IMR-90 (cell line): ENCODE results near the gene SLAMF1. TPM values are rescaled to one million over a fixed set of nuclear protein-coding genes. Genes with fewer than 3 reads are reported as not detected.

Source experiments
- ATAC-seq: fragments of 200-7000 bp; cut with Tn5 transposase; 2 replicates; pipeline ENCODE4 v1.9.1; 2020; ENCODE audit warnings: low read depth, mild to moderate bottlenecking, moderate library complexity
- BruUV-seq: library from RNA; stranded (reverse); fragments of 400-500 nt; replicated peaks from 2 replicates; lab custom pipeline; 2021; lab: Mats Ljungman, UMichigan
- CTCF ChIA-PET: fragments of 300-600 bp; formaldehyde crosslinking; extraction: SDS; loops from one replicate; lab custom pipeline; 2021; ENCODE audit warnings: antibody characterized with exemption; lab: Yijun Ruan, JAX
- POLR2A ChIA-PET: fragments of 300-600 bp; sonication (Branson Sonifier 250); formaldehyde crosslinking; loops from one replicate; lab custom pipeline; 2022; ENCODE audit warnings: antibody characterized with exemption; ENCODE audit not compliant: unreplicated experiment; lab: Charles Lee
- DNase-seq: peaks from one replicate; pipeline ENCODE4 v3.0.0; 2013
- H2AFZ ChIP-seq: replicated peaks from 2 replicates; pipeline ENCODE3; 2013; ENCODE audit warnings: low read length, mild to moderate bottlenecking; ENCODE audit not compliant: poor library complexity
- H2AK5ac ChIP-seq: 2 replicates; pipeline ENCODE4 v1.6.1; 2013; ENCODE audit warnings: low read depth, low read length, inconsistent platforms
- H2AK9ac ChIP-seq: replicated peaks from 2 replicates; pipeline ENCODE3; 2013; ENCODE audit warnings: mild to moderate bottlenecking, low read depth, low read length, moderate library complexity; ENCODE audit not compliant: poor library complexity
- H2BK120ac ChIP-seq: 2 replicates; pipeline ENCODE4 v1.6.1; 2013; ENCODE audit warnings: low read depth, low read length, inconsistent platforms
- H2BK15ac ChIP-seq: 3 replicates; pipeline ENCODE4 v1.6.1; 2013; ENCODE audit warnings: low read depth, low read length, inconsistent platforms
- H2BK20ac ChIP-seq: 2 replicates; pipeline ENCODE4 v1.6.1; 2013; ENCODE audit warnings: low read depth, mild to moderate bottlenecking, inconsistent platforms, low read length, moderate library complexity
- H2BK5ac ChIP-seq: 2 replicates; pipeline ENCODE4 v1.6.1; 2013; ENCODE audit warnings: mild to moderate bottlenecking, low read depth, low read length, inconsistent platforms; ENCODE audit not compliant: poor library complexity, severe bottlenecking
- H3K14ac ChIP-seq: replicated peaks from 2 replicates; pipeline ENCODE4 v1.6.1; 2013; ENCODE audit warnings: low read depth, low read length, inconsistent platforms
- H3K18ac ChIP-seq: 2 replicates; pipeline ENCODE4 v1.6.1; 2013; ENCODE audit warnings: low read depth, low read length, control low read depth
- H3K23ac ChIP-seq: 2 replicates; pipeline ENCODE4 v1.6.1; 2013; ENCODE audit warnings: low read depth, low read length, inconsistent platforms
- H3K27ac ChIP-seq: 2 replicates; pipeline ENCODE4 v1.5.1; 2013; ENCODE audit warnings: mild to moderate bottlenecking, control low read depth, low read length; ENCODE audit not compliant: insufficient read depth
- H3K27me3 ChIP-seq: 2 replicates; pipeline ENCODE4 v1.6.1; 2013; ENCODE audit warnings: low read length; ENCODE audit not compliant: control insufficient read depth, insufficient read depth
- H3K36me3 ChIP-seq: 2 replicates; pipeline ENCODE4 v1.6.1; 2013; ENCODE audit warnings: low read length, mixed read lengths; ENCODE audit not compliant: control insufficient read depth, insufficient read depth
- H3K4ac ChIP-seq: 2 replicates; pipeline ENCODE4 v1.6.1; 2013; ENCODE audit warnings: low read depth, low read length, inconsistent platforms
- H3K4me1 ChIP-seq: 2 replicates; pipeline ENCODE4 v1.6.1; 2013; ENCODE audit warnings: low read length, mixed read lengths; ENCODE audit not compliant: control insufficient read depth, insufficient read depth
- H3K4me2 ChIP-seq: 2 replicates; pipeline ENCODE4 v1.6.1; 2013; ENCODE audit warnings: low read depth, mild to moderate bottlenecking, control low read depth, low read length, moderate library complexity
- H3K4me3 ChIP-seq: 2 replicates; pipeline ENCODE4 v1.5.1; 2013; ENCODE audit warnings: low read depth, mild to moderate bottlenecking, control low read depth, low read length, moderate library complexity; ENCODE audit not compliant: insufficient read depth
- H3K56ac ChIP-seq: 2 replicates; pipeline ENCODE4 v1.6.1; 2013; ENCODE audit warnings: low read length, inconsistent platforms; ENCODE audit not compliant: insufficient read depth; ENCODE audit errors: extremely low read depth
- H3K79me1 ChIP-seq, 2 experiments: 2 replicates each; pipeline ENCODE4 v1.6.1; 2013; ENCODE audit warnings: low read length in 2 of 2, inconsistent platforms in 1 of 2, low read depth in 1 of 2
- H3K9ac ChIP-seq: 2 replicates; pipeline ENCODE4 v1.6.1; 2013; ENCODE audit warnings: low read depth, low read length, control low read depth
- H3K9me1 ChIP-seq: 2 replicates; pipeline ENCODE4 v1.6.1; 2013; ENCODE audit warnings: low read length, inconsistent platforms; ENCODE audit not compliant: insufficient read depth
- H3K9me3 ChIP-seq: 2 replicates; pipeline ENCODE4 v1.6.1; 2013; ENCODE audit warnings: low read length; ENCODE audit not compliant: control insufficient read depth, insufficient read depth
- H4K20me1 ChIP-seq: 2 replicates; pipeline ENCODE4 v1.6.1; 2013; ENCODE audit warnings: low read length, inconsistent platforms; ENCODE audit not compliant: insufficient read depth
- H4K5ac ChIP-seq: 2 replicates; pipeline ENCODE4 v1.6.1; 2013; ENCODE audit warnings: mild to moderate bottlenecking, low read depth, low read length, control low read depth
- H4K8ac ChIP-seq, 2 experiments: 2 replicates each; pipeline ENCODE4 v1.6.1; 2013; ENCODE audit warnings: low read depth in 2 of 2, low read length in 2 of 2, control low read depth in 1 of 2, inconsistent platforms in 1 of 2
- H4K91ac ChIP-seq: 2 replicates; pipeline ENCODE4 v1.6.1; 2013; ENCODE audit warnings: low read depth, low read length, inconsistent platforms; ENCODE audit not compliant: insufficient read depth
- BHLHE40 ChIP-seq: fragments of 150-350 bp; IDR thresholded peaks from 2 replicates; pipeline ENCODE4 v1.6.1; 2016; ENCODE audit warnings: mild to moderate bottlenecking, low read depth, low read length
- CEBPB ChIP-seq: IDR thresholded peaks from 2 replicates; pipeline ENCODE4 v1.6.1; 2012; ENCODE audit warnings: low read depth, low read length, improper control_type of control experiment
- CHD1 ChIP-seq: IDR thresholded peaks from 2 replicates; pipeline ENCODE4 v1.6.1; 2012; ENCODE audit warnings: low read depth, low read length, improper control_type of control experiment
- CTCF ChIP-seq: conservative IDR thresholded peaks from 2 replicates; pipeline ENCODE4 v1.5.1; 2012; ENCODE audit warnings: mild to moderate bottlenecking, low read depth, low read length, improper control_type of control experiment
- FOS ChIP-seq: fragments of 150-350 bp; IDR thresholded peaks from 2 replicates; pipeline ENCODE4 v1.6.1; 2016; ENCODE audit warnings: low read depth, low read length
- MAFK ChIP-seq: IDR thresholded peaks from 2 replicates; pipeline ENCODE4 v1.6.1; 2012; ENCODE audit warnings: low read depth, low read length, improper control_type of control experiment
- MAZ ChIP-seq: IDR thresholded peaks from 2 replicates; pipeline ENCODE4 v1.6.1; 2012; ENCODE audit warnings: low read depth, mild to moderate bottlenecking, low read length, improper control_type of control experiment, moderate library complexity, borderline replicate concordance
- MXI1 ChIP-seq: IDR thresholded peaks from 2 replicates; pipeline ENCODE4 v1.6.1; 2012; ENCODE audit warnings: low read depth, mild to moderate bottlenecking, low read length, moderate library complexity, borderline replicate concordance
- POLR2A ChIP-seq: IDR thresholded peaks from 2 replicates; pipeline ENCODE4 v1.6.1; 2012; ENCODE audit warnings: mild to moderate bottlenecking, low read depth, low read length
- RAD21 ChIP-seq: IDR thresholded peaks from 2 replicates; pipeline ENCODE4 v1.6.1; 2012; ENCODE audit warnings: low read length, improper control_type of control experiment
- RCOR1 ChIP-seq: IDR thresholded peaks from 2 replicates; pipeline ENCODE4 v1.6.1; 2012; ENCODE audit warnings: mild to moderate bottlenecking, low read length, improper control_type of control experiment; ENCODE audit not compliant: insufficient replicate concordance
- RFX5 ChIP-seq: IDR thresholded peaks from 2 replicates; pipeline ENCODE4 v1.8.0; 2012; ENCODE audit warnings: low read depth, mild to moderate bottlenecking, low read length, moderate library complexity
- SMC3 ChIP-seq: fragments of 150-350 bp; IDR thresholded peaks from 2 replicates; pipeline ENCODE4 v1.6.1; 2016; ENCODE audit warnings: low read depth, mild to moderate bottlenecking, antibody characterized with exemption, low read length, moderate library complexity
- WGBS, 2 experiments: methylation state at CpG; one replicate each; pipeline versions ENCODE4 v1.1.5 to v1.1.7; 2013; ENCODE audit warnings: missing lambda C conversion rate in 2 of 2; ENCODE audit not compliant: insufficient read length in 1 of 2; ENCODE audit errors: extremely low coverage in 2 of 2; 5-methylcytosine and 5-hydroxymethylcytosine counted together
- dilution Hi-C: fragments of 300-500 bp; cut with HindIII; formaldehyde crosslinking; loops from one replicate; pipeline ENCODE4 v1.14.3; 2018; ENCODE audit warnings: low sequenced_read_pairs; ENCODE audit not compliant: unreplicated experiment
- in situ Hi-C: fragments of 300-500 bp; cut with MboI; formaldehyde crosslinking; loops from 3 replicates; pipeline ENCODE4 v1.14.3; 2019; ENCODE audit warnings: low sequenced_read_pairs, inconsistent platforms, mixed read lengths
- intact Hi-C: fragments of 100-400 bp; cut with micrococcal nuclease; formaldehyde crosslinking; loops from 2 replicates; pipeline ENCODE4 v1.10.0; 2022
- polyA plus RNA-seq, 3 experiments: library from polyadenylated mRNA; depleted of rRNA; stranded (reverse); fragments of >200 nt; gene quantifications; 2 replicates each; pipeline ENCODE4 v1.2.3, GENCODE V29; 2012; ENCODE audit warnings: low replicate concordance in 1 of 3
- total RNA-seq: library from RNA; depleted of rRNA; stranded (reverse); fragments of >200 nt; gene quantifications from 2 replicates; pipeline ENCODE4 v1.2.3, GENCODE V29; 2012
- TF ChIP-seq, protein P1 (sequence below): fragments of 150-350 bp; IDR thresholded peaks from 2 replicates; pipeline ENCODE4 v1.6.1; 2016; ENCODE audit warnings: low read depth, mild to moderate bottlenecking, low read length, moderate library complexity, borderline replicate concordance
- TF ChIP-seq, protein P2 (sequence below): fragments of 150-350 bp; IDR thresholded peaks from 2 replicates; pipeline ENCODE4 v1.6.1; 2017; ENCODE audit warnings: mild to moderate bottlenecking, antibody characterized with exemption, low read length, low read depth

Gene SLAMF1
- total and polyA plus RNA-seq, 2 of the 4 experiments (the other 2 are of a cell fraction) = not detected

DNA sequence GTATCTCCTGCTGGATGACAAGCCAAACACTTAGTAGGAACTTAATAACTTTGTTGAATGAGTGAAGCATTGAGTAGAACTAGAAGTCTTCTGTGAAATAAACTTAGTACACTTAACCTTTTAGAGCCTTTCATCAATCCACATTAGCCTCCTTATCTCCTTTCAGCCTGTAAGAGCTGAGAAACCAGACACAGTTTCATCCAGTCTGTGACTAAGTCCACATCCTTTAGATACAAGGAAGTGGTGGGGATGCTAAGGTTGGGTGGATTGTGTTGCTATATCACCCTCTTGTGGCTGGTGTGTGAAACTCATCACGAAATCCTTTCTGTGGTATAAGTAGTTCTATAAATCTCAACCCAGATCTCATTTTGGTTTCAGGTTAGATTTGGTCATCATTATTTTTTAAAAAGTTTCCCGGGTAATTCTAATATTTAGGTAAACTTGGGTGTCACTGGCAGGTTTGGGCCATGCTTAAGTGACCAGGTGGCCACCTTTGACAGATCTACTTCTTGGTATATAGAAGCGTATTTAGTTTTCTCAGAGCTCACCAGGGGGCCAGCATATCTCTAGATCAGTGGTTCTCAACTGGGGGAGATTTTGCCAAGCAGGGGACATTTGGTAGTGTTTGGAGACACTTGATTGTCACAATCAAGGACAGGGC lies 39.7 kb downstream of the SLAMF1 start:
- no CpG with 5 or more reads among the region's 3 CpGs for WGBS, 2 experiments
- POLR2A ChIA-PET = no interaction called here
- in situ Hi-C loops = loop anchor here (5.0 to 25.0 kb wide), 2 partner anchors 180 to 420 kb away; partner anchors contain the start of gene CASQ1
- TF ChIP-seq MXI1 (no peak), BHLHE40 (no peak), MAZ (no peak), CEBPB (no peak), RFX5 (no peak), RCOR1 (no peak), POLR2A (no peak), CHD1 (no peak), MAFK (no peak), SMC3 (peak; percentile 56), RAD21 (peak; percentile 80), CTCF (peak; percentile 72), FOS (no peak)
- TF ChIP-seq, protein P1, sequence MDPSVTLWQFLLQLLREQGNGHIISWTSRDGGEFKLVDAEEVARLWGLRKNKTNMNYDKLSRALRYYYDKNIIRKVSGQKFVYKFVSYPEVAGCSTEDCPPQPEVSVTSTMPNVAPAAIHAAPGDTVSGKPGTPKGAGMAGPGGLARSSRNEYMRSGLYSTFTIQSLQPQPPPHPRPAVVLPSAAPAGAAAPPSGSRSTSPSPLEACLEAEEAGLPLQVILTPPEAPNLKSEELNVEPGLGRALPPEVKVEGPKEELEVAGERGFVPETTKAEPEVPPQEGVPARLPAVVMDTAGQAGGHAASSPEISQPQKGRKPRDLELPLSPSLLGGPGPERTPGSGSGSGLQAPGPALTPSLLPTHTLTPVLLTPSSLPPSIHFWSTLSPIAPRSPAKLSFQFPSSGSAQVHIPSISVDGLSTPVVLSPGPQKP = no peak
- TF ChIP-seq, protein P2, sequence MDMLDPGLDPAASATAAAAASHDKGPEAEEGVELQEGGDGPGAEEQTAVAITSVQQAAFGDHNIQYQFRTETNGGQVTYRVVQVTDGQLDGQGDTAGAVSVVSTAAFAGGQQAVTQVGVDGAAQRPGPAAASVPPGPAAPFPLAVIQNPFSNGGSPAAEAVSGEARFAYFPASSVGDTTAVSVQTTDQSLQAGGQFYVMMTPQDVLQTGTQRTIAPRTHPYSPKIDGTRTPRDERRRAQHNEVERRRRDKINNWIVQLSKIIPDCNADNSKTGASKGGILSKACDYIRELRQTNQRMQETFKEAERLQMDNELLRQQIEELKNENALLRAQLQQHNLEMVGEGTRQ = no peak

More for the DNA sequence above, 39.7 kb downstream of the SLAMF1 start:
- Histone ChIP-seq H2AK9ac (no peak overlapping the region), H3K4me1 (no peaks in the 10 kb centered on the region), H3K4ac (no peak overlapping the region), H3K9me3 (no peaks in the 10 kb centered on the region), H3K23ac (no peak overlapping the region), H2AK5ac (no peak overlapping the region), H2BK15ac (no peak overlapping the region), H2BK20ac (no peak overlapping the region), H3K27me3 (no peaks in the 10 kb centered on the region; the same call in 1 of the 2 replicates), H4K8ac (no peak overlapping the region), H3K27ac (no peak overlapping the region), H2BK120ac (no peak overlapping the region), H2AFZ (no peak overlapping the region), H3K36me3 (no peaks in the 10 kb centered on the region), H3K9ac (no peak overlapping the region), H3K14ac (no peak overlapping the region), H4K91ac (no peak overlapping the region), H4K5ac (no peak overlapping the region), H3K18ac (no peak overlapping the region), H2BK5ac (no peak overlapping the region), H3K79me1 (no peaks in the 10 kb centered on the region), H3K56ac (no peak overlapping the region), H3K4me3 (no peak overlapping the region), H3K4me2 (no peak overlapping the region), H4K20me1 (no peaks in the 10 kb centered on the region), H3K9me1 (no peaks in the 10 kb centered on the region)
- dilution Hi-C loops = no loop called here
- intact Hi-C loops = loop anchor here (1.0 to 2.0 kb wide), 2 partner anchors 62 to 179 kb away; no protein-coding TSS in a partner anchor
- ATAC-seq = peak; percentile 96
- BruUV-seq = no TSS peak
- DNase-seq = peak; percentile 77
- CTCF ChIA-PET = interaction anchor here (0.6 to 1.4 kb wide), 2 partner anchors 125 to 506 kb away, joined by 3 read pairs; no protein-coding TSS in a partner anchor
